UCSD-AML1 (cell line): ENCODE data around the gene PUM1.

Source experiments
- DNase-seq: peaks from one replicate; lab custom pipeline; 2025; ENCODE audit not compliant: unreplicated experiment; lab: John Stamatoyannopoulos, UW

Gene PUM1

GRCh38 chr1:30894508-30894973 is 171.0 kb downstream of the PUM1 start:
- DNase-seq = no peak

- DNase-seq = no peak
These were observed 171.6 kb downstream of the PUM1 start for GRCh38 chr1:30893776-30894507.

GRCh38 chr1:30892671-30893073 is 172.8 kb downstream of the PUM1 start:
- no peak for DNase-seq

GRCh38 chr1:30891227-30891552 is 174.3 kb downstream of the PUM1 start:
- no peak for DNase-seq

GRCh38 chr1:30890502-30891226 is 174.9 kb downstream of the PUM1 start:
- DNase-seq = no peak

- no peak for DNase-seq
These were observed 176.0 kb downstream of the PUM1 start for GRCh38 chr1:30889511-30889910.

- DNase-seq = no peak
These were observed 176.5 kb downstream of the PUM1 start for GRCh38 chr1:30888975-30889374.

- DNase-seq = no peak
These were observed 177.1 kb downstream of the PUM1 start for GRCh38 chr1:30888391-30888790.

- DNase-seq = no peak
These were observed 177.8 kb downstream of the PUM1 start for GRCh38 chr1:30887485-30888315.

GRCh38 chr1:30886710-30887428 is 178.6 kb downstream of the PUM1 start:
- no peak for DNase-seq

GRCh38 chr1:30885570-30886522 is 179.7 kb downstream of the PUM1 start:
- no peak for DNase-seq

GRCh38 chr1:30884723-30885122 is 180.8 kb downstream of the PUM1 start:
- DNase-seq = no peak

- DNase-seq = no peak
These were observed 181.9 kb downstream of the PUM1 start for GRCh38 chr1:30883389-30884172.

- no peak for DNase-seq
These were observed 182.7 kb downstream of the PUM1 start for GRCh38 chr1:30882678-30883388.
